ENCODE measurements around the gene ALDH1A3. TPM values are rescaled to one million over a fixed set of nuclear protein-coding genes. Genes with fewer than 3 reads are reported as not detected.
A peak's percentile ranks its signal among the peaks of the same experiment; 100 is the strongest.
"Not testable (repeated sequence)": the region's sequence is repeated elsewhere in the genome, so short reads cannot be mapped to it uniquely, and the experiment has no call there.

ALDH1A3 gene
- total and polyA plus RNA-seq, 2 experiments from 2014 or later = 4.0 to 19.8 TPM

DNA sequence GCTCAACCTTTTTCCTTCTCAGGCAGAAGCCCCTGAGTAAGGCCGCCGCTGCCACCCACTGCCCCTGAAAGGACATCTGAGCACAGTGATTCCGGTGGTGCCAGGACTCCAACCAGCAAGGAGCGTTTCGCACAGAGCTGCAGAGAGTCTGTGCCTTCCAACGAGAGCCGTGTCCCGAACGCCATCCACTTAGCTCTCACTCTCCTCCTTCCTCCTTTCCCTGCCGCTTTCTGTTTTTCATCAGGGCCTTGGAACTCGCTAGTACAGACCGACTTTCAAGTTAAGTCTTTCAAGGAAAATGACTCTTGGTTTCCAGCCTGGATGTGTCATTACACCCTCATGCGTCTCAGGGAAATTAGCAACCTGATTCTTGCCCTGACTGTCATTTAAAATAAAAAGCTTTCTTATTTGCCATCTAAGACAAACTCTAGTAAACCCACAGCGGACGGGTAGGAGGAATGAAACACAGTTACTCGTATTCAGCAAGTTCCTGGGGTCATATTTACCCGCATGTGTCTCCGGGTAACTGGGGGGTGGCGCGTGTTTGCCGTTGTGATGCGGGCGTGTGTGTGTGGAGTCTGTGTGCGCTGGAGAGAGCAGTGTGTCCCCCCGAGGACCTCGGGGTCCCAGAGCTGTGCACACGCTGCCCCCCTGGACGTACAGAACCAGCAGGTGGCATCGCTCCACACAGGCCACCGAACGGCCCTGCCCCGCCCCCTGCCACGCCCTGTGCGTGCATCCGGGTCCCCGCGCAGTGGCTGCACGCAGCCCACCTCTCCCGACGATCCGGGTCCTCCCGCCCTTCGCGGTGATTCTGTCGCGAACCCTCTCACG, 30.4 kb upstream of the ALDH1A3 start:
- TF ChIP-seq POLR2AphosphoS5 (IDR thresholded peaks at IDR 0.05; ENCODE audit: low read depth) (peak; percentile 64), NANOG (IDR thresholded peaks at IDR 0.05; ENCODE audit: borderline replicate concordance) (no peak)
- TF ChIP-seq, protein P1, sequence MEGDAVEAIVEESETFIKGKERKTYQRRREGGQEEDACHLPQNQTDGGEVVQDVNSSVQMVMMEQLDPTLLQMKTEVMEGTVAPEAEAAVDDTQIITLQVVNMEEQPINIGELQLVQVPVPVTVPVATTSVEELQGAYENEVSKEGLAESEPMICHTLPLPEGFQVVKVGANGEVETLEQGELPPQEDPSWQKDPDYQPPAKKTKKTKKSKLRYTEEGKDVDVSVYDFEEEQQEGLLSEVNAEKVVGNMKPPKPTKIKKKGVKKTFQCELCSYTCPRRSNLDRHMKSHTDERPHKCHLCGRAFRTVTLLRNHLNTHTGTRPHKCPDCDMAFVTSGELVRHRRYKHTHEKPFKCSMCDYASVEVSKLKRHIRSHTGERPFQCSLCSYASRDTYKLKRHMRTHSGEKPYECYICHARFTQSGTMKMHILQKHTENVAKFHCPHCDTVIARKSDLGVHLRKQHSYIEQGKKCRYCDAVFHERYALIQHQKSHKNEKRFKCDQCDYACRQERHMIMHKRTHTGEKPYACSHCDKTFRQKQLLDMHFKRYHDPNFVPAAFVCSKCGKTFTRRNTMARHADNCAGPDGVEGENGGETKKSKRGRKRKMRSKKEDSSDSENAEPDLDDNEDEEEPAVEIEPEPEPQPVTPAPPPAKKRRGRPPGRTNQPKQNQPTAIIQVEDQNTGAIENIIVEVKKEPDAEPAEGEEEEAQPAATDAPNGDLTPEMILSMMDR (conservative IDR thresholded peaks at IDR 0.05; ENCODE audit: low read depth in 2 of 2) = peak in 1 of 2 experiments; percentile 47; a peak in 2 of 4 replicates
- Mint-ChIP-seq H3K9me3 (no peaks in the 10 kb centered on the region; the same call in 2 of the 3 replicates), H3K36me3 (ENCODE audit: low read depth) (no peaks in the 10 kb centered on the region), H3K4me3 (peak overlapping the region; percentile 71), H3K27me3 (ENCODE audit: insufficient read depth, low read depth, poor library complexity) (peaks cover 19% of the 10 kb centered on the region), H3K27ac (no peak overlapping the region), H3K4me1 (0 out of 3 replicates have a peak, but pooled peaks cover 2% of the 10 kb centered on the region)
- ATAC-seq (peak; percentile 91), DNase-seq (ENCODE audit: low spot score) (peak; percentile 75)
- H3K4me1 ChIP-seq (ENCODE audit: insufficient read depth) = no peaks in the 10 kb centered on the region
- H3F3A ChIP-seq (replicated peaks; ENCODE audit: low read depth) = peaks cover 5% of the 10 kb centered on the region
- H3K27me3 ChIP-seq (ENCODE audit: insufficient read depth) = peaks cover 18% of the 10 kb centered on the region
- H3K4me3 ChIP-seq = peak overlapping the region; percentile 70
- no peaks in the 10 kb centered on the region for H3K79me2 ChIP-seq (replicated peaks; ENCODE audit: insufficient read depth)
- H4K20me1 ChIP-seq (replicated peaks; ENCODE audit: insufficient read depth) = no peaks in the 10 kb centered on the region
- H3K4me2 ChIP-seq = peak overlapping the region; percentile 90
- no peak overlapping the region for H3K27ac ChIP-seq (ENCODE audit: low read depth)
- 0 out of 2 replicates have a peak, but pooled peaks cover 5% of the 10 kb centered on the region for H3K9me2 ChIP-seq (ENCODE audit: insufficient read depth)
- H3K36me3 ChIP-seq (ENCODE audit: insufficient read depth) = no peaks in the 10 kb centered on the region
- peak overlapping the region; percentile 97 for H2AFZ ChIP-seq

DNA sequence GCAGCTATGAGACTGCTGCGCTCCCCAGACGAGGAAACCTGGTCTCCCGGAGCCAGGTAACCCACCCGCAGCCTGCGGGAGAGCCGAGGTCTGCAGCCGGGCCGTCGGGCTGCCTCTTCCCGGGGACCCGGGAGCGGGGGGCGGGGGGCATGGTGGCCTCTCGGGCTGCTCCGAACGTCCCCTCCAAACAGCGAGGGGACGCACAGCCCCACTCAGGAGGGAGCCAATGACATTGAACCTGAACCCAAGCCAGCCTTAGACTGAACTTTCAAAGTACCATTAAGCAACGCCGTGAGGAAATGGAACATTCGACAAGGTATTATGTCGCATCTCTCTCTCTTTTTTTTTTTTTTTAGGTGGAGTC, 29.8 kb upstream of the ALDH1A3 start:
- no peaks in the 10 kb centered on the region; the same call in 2 of the 3 replicates for H3K9me3 Mint-ChIP-seq
- 0 out of 3 replicates have a peak, but pooled peaks cover 2% of the 10 kb centered on the region for H3K4me1 Mint-ChIP-seq
- H3K4me3 ChIP-seq = peak overlapping the region; percentile 70
- H4K20me1 ChIP-seq (replicated peaks; ENCODE audit: insufficient read depth) = no peaks in the 10 kb centered on the region
- H3K9me2 ChIP-seq (ENCODE audit: insufficient read depth) = 0 out of 2 replicates have a peak, but pooled peaks cover 5% of the 10 kb centered on the region
- no peak for DNase-seq (ENCODE audit: low spot score)
- H3K27ac Mint-ChIP-seq = no peak overlapping the region
- TF ChIP-seq, protein P2, sequence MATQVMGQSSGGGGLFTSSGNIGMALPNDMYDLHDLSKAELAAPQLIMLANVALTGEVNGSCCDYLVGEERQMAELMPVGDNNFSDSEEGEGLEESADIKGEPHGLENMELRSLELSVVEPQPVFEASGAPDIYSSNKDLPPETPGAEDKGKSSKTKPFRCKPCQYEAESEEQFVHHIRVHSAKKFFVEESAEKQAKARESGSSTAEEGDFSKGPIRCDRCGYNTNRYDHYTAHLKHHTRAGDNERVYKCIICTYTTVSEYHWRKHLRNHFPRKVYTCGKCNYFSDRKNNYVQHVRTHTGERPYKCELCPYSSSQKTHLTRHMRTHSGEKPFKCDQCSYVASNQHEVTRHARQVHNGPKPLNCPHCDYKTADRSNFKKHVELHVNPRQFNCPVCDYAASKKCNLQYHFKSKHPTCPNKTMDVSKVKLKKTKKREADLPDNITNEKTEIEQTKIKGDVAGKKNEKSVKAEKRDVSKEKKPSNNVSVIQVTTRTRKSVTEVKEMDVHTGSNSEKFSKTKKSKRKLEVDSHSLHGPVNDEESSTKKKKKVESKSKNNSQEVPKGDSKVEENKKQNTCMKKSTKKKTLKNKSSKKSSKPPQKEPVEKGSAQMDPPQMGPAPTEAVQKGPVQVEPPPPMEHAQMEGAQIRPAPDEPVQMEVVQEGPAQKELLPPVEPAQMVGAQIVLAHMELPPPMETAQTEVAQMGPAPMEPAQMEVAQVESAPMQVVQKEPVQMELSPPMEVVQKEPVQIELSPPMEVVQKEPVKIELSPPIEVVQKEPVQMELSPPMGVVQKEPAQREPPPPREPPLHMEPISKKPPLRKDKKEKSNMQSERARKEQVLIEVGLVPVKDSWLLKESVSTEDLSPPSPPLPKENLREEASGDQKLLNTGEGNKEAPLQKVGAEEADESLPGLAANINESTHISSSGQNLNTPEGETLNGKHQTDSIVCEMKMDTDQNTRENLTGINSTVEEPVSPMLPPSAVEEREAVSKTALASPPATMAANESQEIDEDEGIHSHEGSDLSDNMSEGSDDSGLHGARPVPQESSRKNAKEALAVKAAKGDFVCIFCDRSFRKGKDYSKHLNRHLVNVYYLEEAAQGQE (IDR thresholded peaks at IDR 0.05; ENCODE audit: unreplicated experiment) = no peak
- TF ChIP-seq, protein P1 (conservative IDR thresholded peaks at IDR 0.05; ENCODE audit: low read depth in 2 of 2) = no peak
- TF ChIP-seq ZNF114 (CRISPR knock-in tag; IDR thresholded peaks at IDR 0.05) (no peak), JUNB (IDR thresholded peaks at IDR 0.05; ENCODE audit: unreplicated experiment) (no peak), NANOG (IDR thresholded peaks at IDR 0.05; ENCODE audit: borderline replicate concordance) (no peak)
- no peaks in the 10 kb centered on the region for H3K36me3 Mint-ChIP-seq (ENCODE audit: low read depth)
- H3K4me3 Mint-ChIP-seq = peak overlapping the region; percentile 71; the same call in 2 of the 3 replicates
- no peaks in the 10 kb centered on the region for H3K36me3 ChIP-seq (ENCODE audit: insufficient read depth)
- H3F3A ChIP-seq (replicated peaks; ENCODE audit: low read depth) = peaks cover 5% of the 10 kb centered on the region
- H3K27me3 Mint-ChIP-seq (ENCODE audit: insufficient read depth, low read depth, poor library complexity) = peaks cover 19% of the 10 kb centered on the region
- H2AFZ ChIP-seq = peak overlapping the region; percentile 97
- no peak; the same call in 2 of the 3 replicates for ATAC-seq
- peak overlapping the region; percentile 90 for H3K4me2 ChIP-seq
- no peaks in the 10 kb centered on the region for H3K79me2 ChIP-seq (replicated peaks; ENCODE audit: insufficient read depth)
- H3K27me3 ChIP-seq (ENCODE audit: insufficient read depth) = peaks cover 18% of the 10 kb centered on the region
- no peaks in the 10 kb centered on the region for H3K4me1 ChIP-seq (ENCODE audit: insufficient read depth)
- no peak overlapping the region for H3K27ac ChIP-seq (ENCODE audit: low read depth)

DNA sequence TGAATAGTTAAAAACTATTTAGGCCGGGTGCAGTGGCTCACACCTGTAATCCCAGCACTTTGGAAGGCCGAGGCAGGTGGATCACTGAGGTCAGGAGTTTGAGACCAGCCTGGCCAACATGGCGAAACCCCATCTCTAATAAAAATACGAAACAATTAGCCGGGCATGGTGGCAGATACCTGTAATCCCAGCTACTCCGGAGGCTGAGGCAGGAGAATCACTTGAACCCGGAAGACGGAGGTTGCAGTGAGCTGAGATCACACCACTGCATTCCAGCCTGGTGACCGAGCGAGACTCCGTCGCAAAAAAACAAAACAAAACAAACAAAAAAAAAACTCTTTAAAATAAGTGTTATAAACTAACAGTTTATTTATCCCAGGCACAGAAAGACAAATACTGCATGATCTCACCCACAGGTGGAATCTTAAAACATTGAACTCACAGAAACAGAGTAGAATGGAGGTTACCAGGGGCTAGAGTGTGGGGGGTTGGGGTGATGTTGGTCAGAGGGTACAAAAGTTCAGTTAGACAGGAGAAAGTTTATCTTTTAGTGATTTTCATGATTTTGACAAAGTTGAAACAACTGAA, 28.1 kb upstream of the ALDH1A3 start:
- not testable (repeated sequence) for H3K9me3 Mint-ChIP-seq
- peaks cover 19% of the 10 kb centered on the region for H3K27me3 Mint-ChIP-seq (ENCODE audit: insufficient read depth, low read depth, poor library complexity)

More for the DNA sequence above, 28.1 kb upstream of the ALDH1A3 start:
- H2AFZ ChIP-seq; H3K79me2 ChIP-seq (replicated peaks; ENCODE audit: insufficient read depth); H3K4me1 Mint-ChIP-seq; H3K4me3 Mint-ChIP-seq; H3K36me3 Mint-ChIP-seq (ENCODE audit: low read depth); H3K36me3 ChIP-seq (ENCODE audit: insufficient read depth); ATAC-seq; H3F3A ChIP-seq (replicated peaks; ENCODE audit: low read depth); H3K4me3 ChIP-seq; H3K4me1 ChIP-seq (ENCODE audit: insufficient read depth); H3K4me2 ChIP-seq; H3K9me2 ChIP-seq (ENCODE audit: insufficient read depth); H3K27ac ChIP-seq (ENCODE audit: low read depth); DNase-seq (ENCODE audit: low spot score); H4K20me1 ChIP-seq (replicated peaks; ENCODE audit: insufficient read depth); H3K27ac Mint-ChIP-seq: not testable (repeated sequence)
- peaks cover 18% of the 10 kb centered on the region for H3K27me3 ChIP-seq (ENCODE audit: insufficient read depth)
